Esophagus mucosa (tissue), 1 donor: Measurements from ENCODE around the gene CAMK1. TPM values are rescaled to one million over a fixed set of nuclear protein-coding genes. Genes with fewer than 3 reads are reported as not detected.

Experiments
- ATAC-seq: fragments of 200-7000 bp; cut with Tn5 transposase; one replicate; pipeline ENCODE4 v1.9.1; 2020
- total RNA-seq: library from RNA; stranded (reverse); gene quantifications from one replicate; pipeline ENCODE4 v1.2.4, GENCODE V29; 2023
- donor health status: DM: yes; HTN: yes; CAD: no.

CAMK1 gene
- 2.6 TPM for total RNA-seq

DNA sequence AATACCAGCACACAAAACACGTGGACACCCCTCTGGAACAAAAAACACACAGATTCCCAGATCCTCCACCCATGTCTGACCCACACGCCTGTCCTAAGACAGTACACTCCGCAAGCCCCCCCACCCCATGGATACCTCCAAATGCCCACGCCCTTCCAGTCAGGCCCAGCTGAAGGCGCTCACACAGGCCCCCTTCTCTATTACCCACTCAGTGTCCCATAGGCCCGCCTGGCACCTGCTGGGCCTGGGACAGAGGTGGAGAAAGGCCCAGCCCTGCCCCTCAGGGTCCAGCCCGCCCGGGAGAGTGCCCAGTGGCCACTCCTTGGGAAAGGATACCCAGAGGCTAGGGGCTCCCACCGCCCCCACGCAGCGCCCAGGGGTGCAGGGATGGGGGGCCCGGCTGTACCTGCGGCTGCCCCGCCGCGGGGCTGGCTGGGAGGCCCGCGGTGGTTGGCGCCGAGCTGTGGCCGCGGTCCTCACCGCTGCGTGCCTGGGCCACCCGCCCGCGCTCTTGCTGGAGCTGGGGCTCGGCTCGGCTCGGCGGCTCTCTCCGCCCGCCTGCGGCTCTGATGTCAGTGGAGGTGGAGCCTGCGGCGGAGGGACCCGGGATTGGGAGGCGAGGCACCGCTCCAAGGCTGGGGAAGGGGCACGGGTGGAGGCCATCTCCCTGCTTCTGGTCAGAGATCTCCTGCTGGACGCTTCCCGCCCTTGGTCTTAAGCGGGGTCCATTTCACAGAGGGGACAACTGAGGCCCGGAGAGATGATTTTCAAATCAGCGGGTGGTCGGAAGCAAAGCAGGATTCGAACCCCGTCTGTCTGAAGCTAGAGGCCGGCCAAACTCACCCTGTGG, at the start of gene CAMK1:
TSS of gene CAMK1 (minus strand) at position 522 of the 850 bp plus-strand sequence. CDS start 2,198 bp downstream, outside the sequence.
- peak; percentile 87 for ATAC-seq

- ATAC-seq, result no peak
Measured at GRCh38 chr3:9818666-9819335, 49.1 kb upstream of the CAMK1 start.

- no peak for ATAC-seq
Measured at GRCh38 chr3:9817436-9817835, 47.7 kb upstream of the CAMK1 start.

GRCh38 chr3:9815986-9816385, 46.2 kb upstream of the CAMK1 start:
- no peak for ATAC-seq

GRCh38 chr3:9812870-9813483, 43.2 kb upstream of the CAMK1 start:
- ATAC-seq, result no peak

DNA sequence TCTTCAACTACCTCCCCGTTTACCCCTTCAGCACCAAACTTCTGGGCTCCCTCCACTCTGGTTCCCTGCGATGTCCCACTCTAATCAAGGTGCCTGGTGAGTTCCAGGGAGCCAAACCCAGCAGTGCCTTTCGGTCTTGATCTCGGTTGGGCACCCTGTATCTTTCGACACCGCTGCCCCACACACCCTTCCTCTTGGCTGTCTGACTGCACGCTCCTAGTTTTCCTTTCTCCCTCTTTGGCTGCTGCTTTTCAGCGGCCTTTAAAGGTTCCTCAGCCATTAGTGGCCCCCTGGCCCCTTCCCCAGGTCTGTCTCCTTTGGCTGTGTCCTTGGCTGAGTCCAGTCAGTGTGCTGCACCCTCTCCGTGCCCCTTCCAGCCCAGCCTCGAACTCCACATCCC, 41.1 kb upstream of the CAMK1 start:
- ATAC-seq, result no peak

GRCh38 chr3:9810433-9810770, 40.7 kb upstream of the CAMK1 start:
- ATAC-seq, result peak; percentile 3

DNA sequence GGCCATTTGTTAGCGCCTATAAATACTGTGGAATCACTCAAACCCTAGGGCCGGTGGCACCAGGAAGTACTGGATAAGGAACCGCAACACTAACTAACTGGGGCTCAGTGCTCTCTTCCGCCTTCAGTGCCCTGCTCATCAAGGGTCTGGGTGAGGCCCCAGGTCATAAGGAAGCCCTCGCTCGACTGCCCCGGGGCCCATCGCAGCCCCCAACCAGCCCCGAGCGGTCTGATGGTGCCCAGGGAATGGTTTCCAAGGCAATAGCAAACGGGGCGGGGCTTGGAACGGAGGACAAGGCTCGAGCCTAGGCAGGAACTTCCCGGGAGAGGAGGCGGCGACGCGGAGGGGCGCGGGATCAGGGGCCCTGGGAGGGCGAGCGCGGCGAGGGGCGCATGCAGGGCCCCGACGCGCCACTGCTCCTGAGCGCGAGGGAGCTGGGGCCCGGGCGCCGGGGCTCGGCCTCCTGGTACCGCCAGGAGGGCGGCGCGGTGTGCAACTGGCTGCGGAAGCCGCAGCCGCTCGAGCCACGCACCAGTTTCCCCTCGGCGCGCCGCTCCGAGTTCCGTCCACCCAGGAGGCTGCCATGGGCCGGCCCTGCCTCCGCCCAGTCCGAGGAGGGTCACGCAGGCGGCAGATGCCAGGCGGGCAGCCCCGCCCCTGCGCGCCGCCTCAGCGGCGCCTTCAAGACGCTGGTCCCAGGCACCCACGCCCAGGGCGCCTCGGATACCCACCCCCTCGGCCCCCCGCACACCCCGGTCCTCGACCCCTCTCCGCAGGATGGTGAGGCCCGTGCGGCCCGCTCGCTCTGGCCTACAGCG, 40.1 kb upstream of the CAMK1 start, which contains the start of gene TTLL3:
TSS of gene TTLL3 (plus strand) at position 648 of the 818 bp plus-strand sequence. CDS start 400 bp downstream, outside the sequence.
- ATAC-seq, result peak; percentile 71

GRCh38 chr3:9809239-9809614, 39.5 kb upstream of the CAMK1 start:
- ATAC-seq, result peak; percentile 41

GRCh38 chr3:9808345-9809037, 38.7 kb upstream of the CAMK1 start:
- ATAC-seq, result peak; percentile 40

GRCh38 chr3:9807981-9808344, 38.2 kb upstream of the CAMK1 start:
- no peak for ATAC-seq

DNA sequence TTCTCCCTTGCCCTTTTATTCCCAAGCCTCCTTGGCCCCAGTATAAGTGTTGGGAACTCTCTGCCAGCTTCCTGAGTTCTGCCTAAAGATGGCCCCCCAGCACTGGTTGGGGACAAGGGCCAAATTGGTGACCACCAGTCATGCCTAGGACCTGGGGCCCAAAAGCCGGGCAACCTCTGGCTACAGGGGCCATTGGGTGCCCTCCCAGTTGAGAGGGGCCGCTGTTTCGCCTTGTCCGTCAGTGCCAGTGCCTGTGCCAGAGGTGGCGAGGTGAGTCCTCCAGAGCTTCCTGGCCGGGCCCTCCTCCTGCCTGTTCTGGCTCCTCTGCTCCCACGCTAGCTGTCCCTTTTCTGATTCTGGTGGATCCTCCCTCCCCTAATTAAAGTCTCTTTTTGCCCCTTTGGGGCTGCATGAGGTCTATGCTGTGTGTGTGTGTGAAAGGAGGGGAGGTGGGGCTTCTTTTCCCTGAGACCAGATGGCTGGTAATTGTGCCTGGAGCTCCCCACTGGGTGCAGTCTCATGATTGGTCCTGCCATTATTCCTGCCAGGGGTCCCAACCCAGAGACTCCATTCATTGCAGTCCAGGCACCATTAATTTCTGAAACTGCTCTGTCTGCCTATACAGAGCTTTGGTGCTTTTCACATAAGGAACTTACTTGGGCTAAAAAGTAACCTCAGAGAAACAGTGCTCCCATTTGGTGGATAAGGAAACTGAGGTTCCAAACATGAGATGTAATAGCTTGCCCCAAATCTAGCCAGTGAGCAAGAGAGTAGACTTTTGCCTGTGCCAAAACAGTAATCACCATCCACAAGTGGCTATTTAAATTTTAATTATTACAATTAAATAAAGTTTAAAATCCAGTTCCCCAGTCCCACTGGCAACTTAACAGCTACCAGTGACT, 37.2 kb upstream of the CAMK1 start:
- no peak for ATAC-seq

GRCh38 chr3:9806137-9806536, 36.4 kb upstream of the CAMK1 start:
- ATAC-seq, result no peak

- ATAC-seq, result no peak
Measured at GRCh38 chr3:9804996-9805395, 35.2 kb upstream of the CAMK1 start.

DNA sequence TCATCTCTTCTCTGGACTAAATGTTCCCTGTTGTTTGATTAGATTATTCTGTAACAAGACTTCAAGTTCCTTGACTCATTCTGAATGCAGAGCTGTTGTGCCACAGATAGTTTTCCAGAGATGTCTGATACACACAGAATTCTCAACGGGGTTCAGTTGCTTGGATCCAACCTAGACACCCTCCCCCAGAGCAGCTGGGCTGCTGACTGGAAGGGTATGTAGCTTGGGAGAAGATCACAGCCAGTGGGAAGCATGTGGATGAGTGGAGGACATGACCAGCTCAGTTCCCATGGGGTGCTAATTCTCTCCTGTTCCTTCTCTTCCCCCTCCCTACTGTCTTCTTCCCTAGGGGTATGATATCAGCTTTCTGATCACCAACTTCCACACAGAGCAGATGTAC, 33.7 kb upstream of the CAMK1 start:
- no peak for ATAC-seq

DNA sequence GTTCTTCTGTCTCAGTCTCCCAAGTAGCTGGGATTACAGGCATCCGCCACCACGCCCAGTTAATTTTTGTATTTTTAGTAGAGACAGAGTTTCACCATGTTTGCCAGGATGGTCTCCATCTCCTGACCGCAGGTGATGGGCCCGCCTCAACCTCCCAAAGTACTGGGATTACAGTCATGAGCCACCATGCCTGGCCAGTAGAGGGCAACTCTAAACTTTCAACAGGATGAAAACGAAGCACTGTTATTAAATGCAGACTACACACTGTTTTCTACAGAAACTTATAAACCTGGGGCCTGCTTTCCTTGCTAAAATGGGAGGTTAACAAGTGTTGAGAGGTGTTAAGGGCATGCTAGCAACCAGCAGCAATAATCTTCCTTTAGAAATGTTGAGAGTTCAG, 30.8 kb upstream of the CAMK1 start:
- no peak for ATAC-seq

DNA sequence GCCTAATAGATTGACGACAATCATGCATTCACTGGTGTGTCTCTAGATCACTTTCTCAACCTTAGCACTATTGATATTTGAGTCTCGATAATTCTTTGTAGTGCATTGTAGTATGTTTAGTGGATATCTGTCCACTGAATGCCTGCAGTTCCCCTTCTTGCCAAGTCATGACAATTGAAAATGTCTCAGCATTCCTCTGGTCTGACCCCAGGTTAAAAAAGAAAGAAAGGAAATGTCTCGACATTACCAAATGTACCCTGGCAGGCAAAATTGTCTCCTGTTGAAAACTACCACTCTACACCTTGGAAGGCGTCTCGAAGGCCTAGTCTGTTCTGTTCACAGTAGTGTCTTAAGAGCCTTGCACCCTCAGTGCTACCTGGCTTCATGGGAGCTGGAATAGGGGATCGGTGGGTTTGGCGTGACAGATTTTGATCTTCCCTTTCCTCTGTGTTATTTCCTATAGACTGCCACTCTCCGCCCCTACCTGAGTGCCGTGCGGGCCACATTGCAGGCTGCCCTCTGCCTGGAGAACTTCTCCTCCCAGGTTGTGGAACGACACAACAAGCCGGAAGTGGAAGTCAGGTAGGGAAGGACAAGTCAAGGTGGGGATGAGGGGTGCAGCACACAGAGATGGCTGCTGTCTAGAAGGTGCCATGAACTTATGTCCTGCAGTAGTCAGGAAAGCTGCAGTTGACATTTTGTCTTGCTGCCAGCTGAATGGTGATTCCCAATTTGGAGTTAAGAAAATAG, 27.6 kb upstream of the CAMK1 start:
- no peak for ATAC-seq

DNA sequence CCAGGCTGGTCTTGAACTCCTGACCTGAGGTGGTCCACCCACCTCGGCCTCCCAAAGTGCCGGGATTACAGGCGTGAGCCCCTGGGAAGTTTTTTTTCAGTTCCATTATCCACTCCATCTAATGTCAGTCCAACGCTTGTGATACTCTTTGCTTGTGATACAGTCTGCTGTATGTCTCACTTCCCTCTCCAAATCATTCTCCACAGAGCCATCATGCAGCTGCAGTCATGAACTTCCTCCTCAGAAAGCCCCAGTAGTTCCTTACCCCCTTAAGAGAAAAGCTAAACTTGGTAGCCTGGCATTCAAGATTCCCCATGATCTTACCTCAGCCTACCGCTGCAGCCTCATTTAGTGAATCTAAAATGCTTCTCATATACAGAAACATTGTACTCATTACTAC, 25.5 kb upstream of the CAMK1 start:
- no peak for ATAC-seq

GRCh38 chr3:9794400-9794799, 24.7 kb upstream of the CAMK1 start:
- ATAC-seq, result no peak

- ATAC-seq, result peak; percentile 58
Measured at GRCh38 chr3:9793161-9793781, 23.5 kb upstream of the CAMK1 start.
